GM23338 (cell line): ENCODE results near the gene PRPF6. TPM values are rescaled to one million over a fixed set of nuclear protein-coding genes. Genes with fewer than 3 reads are reported as not detected.
A peak's percentile ranks its signal among the peaks of the same experiment; 100 is the strongest.

Experiments
- ATAC-seq: fragments of 200-7000 bp; cut with Tn5 transposase; 3 replicates; pipeline ENCODE4 v1.9.1; 2020
- DNase-seq: peaks from one replicate; pipeline ENCODE4 v3.0.0-alpha.2; 2015; ENCODE audit warnings: low spot score
- H2AFZ ChIP-seq: fragments of 200-600 bp; sonication (generic); 2 replicates; pipeline ENCODE4 v1.8.0; 2016; ENCODE audit warnings: antibody characterized with exemption, mild to moderate bottlenecking, moderate library complexity
- H3F3A ChIP-seq: fragments of 200-600 bp; sonication (generic); replicated peaks from 2 replicates; pipeline ENCODE4 v1.8.0; 2017; ENCODE audit warnings: antibody characterized with exemption, mixed run types, low read depth
- H3K27ac ChIP-seq: fragments of 200-600 bp; sonication (generic); 2 replicates; pipeline ENCODE4 v1.6.1; 2016; ENCODE audit warnings: low read depth
- H3K27me3 ChIP-seq: fragments of 200-600 bp; sonication (generic); 2 replicates; pipeline ENCODE4 v1.8.0; 2016; ENCODE audit warnings: mild to moderate bottlenecking, mixed run types, moderate library complexity; ENCODE audit not compliant: insufficient read depth
- H3K36me3 ChIP-seq: fragments of 200-600 bp; sonication (generic); 2 replicates; pipeline ENCODE4 v1.8.0; 2016; ENCODE audit warnings: mild to moderate bottlenecking; ENCODE audit not compliant: insufficient read depth
- H3K4me1 ChIP-seq: fragments of 200-600 bp; sonication (generic); 2 replicates; pipeline ENCODE4 v1.8.0; 2016; ENCODE audit warnings: mild to moderate bottlenecking, moderate library complexity; ENCODE audit not compliant: insufficient read depth
- H3K4me2 ChIP-seq: fragments of 200-600 bp; sonication (generic); 2 replicates; pipeline ENCODE4 v1.7.1; 2017; ENCODE audit warnings: mixed run types
- H3K4me3 ChIP-seq: fragments of 200-600 bp; sonication (generic); 2 replicates; pipeline ENCODE4 v1.6.1; 2016; ENCODE audit warnings: mixed run types
- H3K79me2 ChIP-seq: fragments of 200-600 bp; sonication (generic); replicated peaks from 2 replicates; pipeline ENCODE4 v1.8.0; 2017; ENCODE audit warnings: mild to moderate bottlenecking; ENCODE audit not compliant: insufficient read depth
- H3K9me2 ChIP-seq: fragments of 200-600 bp; sonication (generic); 2 replicates; pipeline ENCODE4 v1.8.0; 2017; ENCODE audit not compliant: insufficient read depth
- H4K20me1 ChIP-seq: fragments of 200-600 bp; sonication (generic); replicated peaks from 2 replicates; pipeline ENCODE4 v1.8.0; 2017; ENCODE audit warnings: mild to moderate bottlenecking; ENCODE audit not compliant: insufficient read depth
- H3K27ac Mint-ChIP-seq: 2 replicates; pipeline ENCODE4 v1.8.0; 2020; ENCODE audit warnings: inconsistent platforms, mild to moderate bottlenecking, moderate library complexity, mixed read lengths
- H3K27me3 Mint-ChIP-seq: 3 replicates; pipeline ENCODE4 v1.8.0; 2022; ENCODE audit warnings: low read depth, mild to moderate bottlenecking, moderate library complexity, mixed read lengths, inconsistent platforms; ENCODE audit not compliant: insufficient read depth, poor library complexity
- H3K36me3 Mint-ChIP-seq: 3 replicates; pipeline ENCODE4 v1.8.0; 2021; ENCODE audit warnings: low read depth, mild to moderate bottlenecking, inconsistent platforms, moderate library complexity, mixed read lengths
- H3K4me1 Mint-ChIP-seq: 3 replicates; pipeline ENCODE4 v1.8.0; 2020; ENCODE audit warnings: mild to moderate bottlenecking, inconsistent platforms, mixed read lengths
- H3K4me3 Mint-ChIP-seq: 3 replicates; pipeline ENCODE4 v1.8.0; 2021; ENCODE audit warnings: moderate library complexity, mild to moderate bottlenecking, inconsistent platforms, mixed read lengths
- H3K9me3 Mint-ChIP-seq: 3 replicates; pipeline ENCODE4 v1.8.0; 2020; ENCODE audit warnings: moderate library complexity, mild to moderate bottlenecking, inconsistent platforms, mixed read lengths
- CREB1 ChIP-seq: fragments of 250-450 bp; sonication (Bioruptor Pico); IDR thresholded peaks from 2 replicates; pipeline ENCODE4 v1.5.0; 2020; ENCODE audit warnings: low read depth, mild to moderate bottlenecking, moderate library complexity
- CTCF ChIP-seq, 2 experiments: fragments of 200-600 bp in 1 of 2; sonication (generic) in 1 of 2; conservative IDR thresholded peaks; 2 replicates each; pipeline versions ENCODE4 v1.5.1 to v1.6.1; 2016 to 2017; ENCODE audit warnings: antibody characterized with exemption in 2 of 2, low read depth in 2 of 2, mild to moderate bottlenecking in 2 of 2, moderate library complexity in 1 of 2
- ETS1 ChIP-seq: IDR thresholded peaks from 2 replicates; pipeline ENCODE4 v1.6.1; 2016; ENCODE audit warnings: antibody characterized with exemption
- EZH2 ChIP-seq: fragments of 200-600 bp; sonication (generic); IDR thresholded peaks from one replicate; pipeline ENCODE4 v1.8.0; 2017; ENCODE audit warnings: antibody characterized with exemption, mild to moderate bottlenecking, low read depth; ENCODE audit not compliant: unreplicated experiment
- EZH2phosphoT487 ChIP-seq: fragments of 200-600 bp; sonication (generic); IDR thresholded peaks from one replicate; pipeline ENCODE4 v1.8.1; 2018; ENCODE audit warnings: antibody characterized with exemption; ENCODE audit not compliant: unreplicated experiment
- POLR2AphosphoS5 ChIP-seq: IDR thresholded peaks from 2 replicates; pipeline ENCODE4 v1.6.1; 2016; ENCODE audit warnings: antibody characterized with exemption, low read depth
- STAT1 ChIP-seq: IDR thresholded peaks from one replicate; pipeline ENCODE4 v1.6.1; 2016; ENCODE audit warnings: antibody characterized with exemption; ENCODE audit not compliant: unreplicated experiment
- polyA plus RNA-seq: library from polyadenylated mRNA; unstranded; fragments of >200 nt; fragmentation: Nextera tagmentation; extraction: Ambion mirVana; gene quantifications from 2 replicates; pipeline ENCODE4 v1.2.1, GENCODE V29; 2016
- total RNA-seq: library from RNA; depleted of rRNA; stranded (reverse); fragments of >200 nt; shearing (Covaris generic); gene quantifications from 2 replicates; pipeline ENCODE4 v1.2.3, GENCODE V29; 2014

The PRPF6 gene
- total and polyA plus RNA-seq, 2 experiments from 2014 or later = 53.8 to 79.9 TPM

GRCh38 chr20:64062276-64062595, 81.3 kb downstream of the PRPF6 start:
- TF ChIP-seq ETS1 = no peak
- no peak overlapping the region for H3K27ac ChIP-seq
- H3K4me1 ChIP-seq = peaks cover 17% of the 10 kb centered on the region; the same call in 1 of the 2 replicates
- peaks cover 41% of the 10 kb centered on the region for H3K4me1 Mint-ChIP-seq
- DNase-seq (no peak), ATAC-seq (no peak)
- no peaks in the 10 kb centered on the region for H3K79me2 ChIP-seq
- H3K4me2 ChIP-seq = peak overlapping the region; percentile 90
- peak overlapping the region; percentile 97; the same call in 1 of the 2 replicates for H2AFZ ChIP-seq
- no peak overlapping the region for H3K27ac Mint-ChIP-seq
- peak overlapping the region; percentile 85 for H3K4me3 ChIP-seq
- no peaks in the 10 kb centered on the region for H3K36me3 ChIP-seq
- peak overlapping the region; percentile 82 for H3K4me3 Mint-ChIP-seq
- H3K9me3 Mint-ChIP-seq = no peaks in the 10 kb centered on the region
- H3K36me3 Mint-ChIP-seq = no peaks in the 10 kb centered on the region
- H3K27me3 Mint-ChIP-seq = peaks cover 14% of the 10 kb centered on the region
- no peaks in the 10 kb centered on the region for H3K27me3 ChIP-seq
- no peaks in the 10 kb centered on the region for H4K20me1 ChIP-seq
- no peaks in the 10 kb centered on the region for H3K9me2 ChIP-seq
- peaks cover 6% of the 10 kb centered on the region; the same call in 1 of the 2 replicates for H3F3A ChIP-seq

GRCh38 chr20:64062596-64063388, 81.9 kb downstream of the PRPF6 start, which contains the start of gene TCEA2:
Gene TCEA2, plus strand, starts transcription at chr20:64063198. Its CDS starts 115 bp downstream, at chr20:64063313.
- DNase-seq = peak; percentile 97
- H3K36me3 Mint-ChIP-seq = no peaks in the 10 kb centered on the region
- H3K4me1 Mint-ChIP-seq = peaks cover 36% of the 10 kb centered on the region
- Histone ChIP-seq H3K27ac (no peak within 1 kb of the TSS), H3K4me3 (peak within 1 kb of the TSS; percentile 85), H3K4me1 (peaks cover 17% of the 10 kb centered on the region; the same call in 1 of the 2 replicates), H3K36me3 (no peaks in the 10 kb centered on the region), H2AFZ (peak within 1 kb of the TSS; percentile 97), H3K4me2 (peak within 1 kb of the TSS; percentile 90), H3F3A (peaks cover 6% of the 10 kb centered on the region; the same call in 1 of the 2 replicates), H3K27me3 (no peaks in the 10 kb centered on the region), H3K9me2 (no peaks in the 10 kb centered on the region), H4K20me1 (no peaks in the 10 kb centered on the region), H3K79me2 (no peaks in the 10 kb centered on the region)
- peak; percentile 81 for ATAC-seq
- TF ChIP-seq POLR2AphosphoS5 = peak; percentile 78
- no peak for TF ChIP-seq STAT1
- TF ChIP-seq ETS1 = peak; percentile 99
- TF ChIP-seq EZH2 = no peak
- no peak for TF ChIP-seq CTCF (conservative IDR thresholded peaks at IDR 0.05; ENCODE audit: low read depth in 2 of 2)
- no peak for TF ChIP-seq EZH2phosphoT487
- TF ChIP-seq CREB1 = peak; percentile 79
- no peak within 1 kb of the TSS for H3K27ac Mint-ChIP-seq
- peaks cover 14% of the 10 kb centered on the region for H3K27me3 Mint-ChIP-seq
- peak within 1 kb of the TSS; percentile 82 for H3K4me3 Mint-ChIP-seq
- H3K9me3 Mint-ChIP-seq = no peaks in the 10 kb centered on the region
